Embryonic facial prominence (tissue), 1 donor: Measurements from ENCODE around the gene CIB1.

Experiments
- DNase-seq: peaks from one replicate; pipeline ENCODE4 v3.0.0-alpha.2; 2016; ENCODE audit errors: extremely low spot score

CIB1 gene

DNA sequence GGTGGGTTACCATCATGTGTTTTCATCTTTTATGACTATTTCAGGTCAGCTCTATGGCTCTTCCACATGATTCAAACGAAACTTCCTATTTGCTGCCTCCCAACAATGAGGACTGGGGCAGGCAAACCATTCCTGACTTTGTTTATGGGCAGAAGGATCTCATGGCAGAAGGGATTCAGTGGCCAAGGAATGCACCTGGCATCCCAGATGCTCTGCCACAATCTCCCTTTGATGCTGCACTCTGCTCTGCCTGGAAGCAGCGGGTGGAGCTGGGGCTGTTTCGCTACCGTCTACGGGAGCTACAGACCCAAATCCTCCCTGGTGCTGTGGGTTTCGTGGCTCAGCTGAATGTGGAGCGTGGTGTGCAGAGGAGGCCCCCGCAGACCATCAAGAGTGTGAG, 7.1 kb upstream of the CIB1 start:
- DNase-seq: no peak

DNA sequence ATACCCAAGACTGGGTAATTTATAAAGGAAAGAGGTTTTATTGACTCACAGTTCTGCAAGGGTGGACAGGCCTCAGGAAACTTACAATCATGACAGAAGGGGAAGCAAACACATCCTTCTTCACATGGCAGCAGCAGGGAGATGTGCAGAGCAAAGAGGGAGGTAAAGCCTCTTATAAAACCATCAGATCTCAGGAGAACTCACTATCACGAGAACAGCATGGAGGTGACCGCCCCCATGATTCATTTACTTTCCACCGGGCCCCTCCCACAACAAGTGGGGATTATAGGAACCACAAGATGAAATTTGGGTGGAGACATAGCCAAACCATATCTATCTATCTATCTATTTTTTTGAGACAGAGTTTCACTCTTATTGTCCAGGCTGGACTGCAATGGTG, 5.6 kb upstream of the CIB1 start:
- no peak for DNase-seq

DNA sequence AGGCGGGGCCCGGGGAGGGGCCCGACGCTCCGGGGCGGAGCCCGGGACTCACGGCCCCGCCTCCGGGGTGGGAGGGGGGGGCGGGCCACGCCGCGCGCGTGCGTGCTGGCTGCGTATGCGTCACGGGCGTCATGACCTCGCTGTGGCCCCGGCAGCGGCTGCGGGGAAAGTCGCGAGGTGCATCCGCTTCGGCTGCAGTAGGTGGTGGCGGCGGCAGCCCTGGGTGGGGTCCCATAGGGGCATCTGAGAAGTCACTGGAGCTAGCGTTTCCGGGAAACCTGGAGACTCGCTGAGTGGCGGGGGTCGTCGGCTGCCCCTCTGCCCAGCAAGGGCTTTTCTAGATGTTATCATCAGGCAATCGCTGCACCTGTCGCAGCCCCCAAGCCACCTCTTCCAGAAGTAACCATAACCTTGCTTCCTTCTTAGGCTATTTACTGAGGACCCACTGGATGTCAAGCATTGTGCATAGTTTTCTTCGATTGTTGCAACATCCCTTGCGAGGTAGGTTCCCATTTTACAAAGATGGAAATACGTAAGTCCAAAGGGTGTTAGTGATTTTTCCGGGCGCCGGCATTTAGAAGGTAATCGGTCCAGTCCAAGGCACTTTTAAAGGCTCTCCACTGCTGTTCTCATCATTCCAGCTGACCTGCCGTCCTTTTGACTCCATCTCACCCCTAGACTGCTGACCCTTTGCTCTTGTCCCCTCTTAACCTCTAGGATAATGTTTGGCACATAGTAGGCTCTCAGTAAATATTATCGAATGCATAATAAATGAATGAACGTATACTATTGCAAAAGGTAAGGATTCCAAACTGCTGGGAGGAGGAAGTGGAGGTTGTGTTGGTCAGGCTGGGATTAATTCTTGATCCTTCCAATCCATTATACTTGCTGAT, 601 bp upstream of the CIB1 start, which contains the start of gene GDPGP1:
TSS of gene GDPGP1 (plus strand) at position 114 of the 893 bp plus-strand sequence. CDS start 6,700 bp downstream, outside the sequence.
- DNase-seq: peak; percentile 27

DNA sequence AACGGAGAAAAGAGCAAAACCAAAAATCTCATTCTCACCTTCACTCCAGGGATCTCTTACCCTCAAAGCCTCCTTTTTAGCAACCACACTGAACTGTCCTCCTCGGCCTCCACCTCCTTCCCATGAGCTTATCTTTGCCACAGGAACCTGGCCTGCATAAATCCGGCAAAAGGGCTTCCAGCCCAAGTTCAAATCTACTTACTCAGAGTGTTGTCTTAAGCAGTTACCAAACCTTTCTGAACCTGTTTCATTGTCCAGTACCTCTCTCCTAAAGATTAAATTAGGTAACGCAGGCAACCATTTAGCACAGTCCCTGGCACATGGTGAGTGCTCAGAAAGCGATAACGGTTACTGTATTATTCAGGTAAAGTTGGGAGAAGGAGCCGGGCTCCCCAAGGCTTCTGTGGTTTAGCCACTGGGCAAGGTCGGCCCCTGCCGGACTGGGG, 777 bp downstream of the CIB1 start:
- no peak for DNase-seq

DNA sequence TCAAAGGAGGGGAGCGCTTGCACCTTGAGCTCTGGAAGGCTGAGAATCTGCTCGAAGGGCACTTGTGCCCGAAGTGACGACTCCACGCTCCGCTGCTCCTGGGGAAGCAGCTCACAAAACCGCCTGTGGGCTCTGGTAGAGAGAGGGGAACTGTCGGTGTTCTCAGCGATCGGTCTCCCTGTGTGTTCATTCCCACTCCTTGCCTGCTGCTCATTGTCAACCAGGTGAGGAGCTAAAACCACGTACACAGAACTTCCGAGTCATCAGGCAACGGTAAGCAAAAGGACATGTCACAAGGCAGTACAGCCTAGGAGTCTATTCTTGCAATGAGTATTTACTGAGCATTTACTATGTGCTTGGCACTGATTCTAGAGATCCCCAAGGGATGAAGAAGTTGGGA, 1.5 kb downstream of the CIB1 start:
- no peak for DNase-seq

DNA sequence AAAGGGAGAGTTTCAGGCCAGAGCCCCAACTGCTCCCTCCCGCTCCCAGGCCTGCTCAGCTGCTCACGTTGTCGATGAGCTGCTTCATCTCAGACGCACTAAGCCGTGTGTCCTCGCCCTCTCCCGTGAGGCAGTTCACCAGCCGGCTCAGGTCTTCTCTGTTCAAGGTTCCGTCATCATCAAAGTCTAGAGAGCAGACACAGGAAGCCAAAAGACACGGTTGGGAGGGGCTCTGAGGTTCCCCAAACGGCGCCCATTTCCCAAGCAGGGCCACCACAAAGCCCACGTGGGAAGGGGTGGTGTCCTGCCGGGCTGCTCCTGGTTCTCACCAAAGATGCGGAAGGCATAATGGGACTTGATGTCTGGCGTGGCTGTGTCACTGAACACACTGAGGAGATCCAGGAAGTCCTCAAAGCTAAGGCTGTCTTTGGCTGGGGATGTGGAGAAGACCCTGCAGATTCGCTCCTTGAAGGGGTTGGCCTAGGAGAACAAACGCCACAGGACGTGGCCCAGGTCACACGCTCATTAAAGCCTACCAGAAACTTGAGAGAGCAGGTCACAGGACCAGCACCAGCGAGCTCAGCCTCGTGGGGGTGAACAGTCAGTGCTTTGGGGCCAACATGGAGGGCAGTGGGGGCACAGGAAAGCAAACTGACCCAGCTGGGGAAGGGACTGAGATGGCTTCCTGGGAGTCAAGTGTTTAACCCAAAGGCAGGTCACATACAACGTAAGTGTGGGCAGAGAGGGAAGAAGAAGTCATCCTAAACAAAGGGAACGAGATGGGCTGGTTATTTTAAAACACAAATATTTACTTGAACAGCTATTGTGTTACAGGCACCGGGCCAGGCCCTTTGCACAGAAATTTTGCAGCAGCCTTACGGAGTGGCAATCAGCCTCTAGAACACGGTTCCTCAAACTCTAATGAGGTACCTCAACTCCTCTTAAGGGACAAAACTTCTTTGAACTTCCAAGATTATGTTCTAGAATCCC, 2.4 kb downstream of the CIB1 start:
- DNase-seq: no peak

DNA sequence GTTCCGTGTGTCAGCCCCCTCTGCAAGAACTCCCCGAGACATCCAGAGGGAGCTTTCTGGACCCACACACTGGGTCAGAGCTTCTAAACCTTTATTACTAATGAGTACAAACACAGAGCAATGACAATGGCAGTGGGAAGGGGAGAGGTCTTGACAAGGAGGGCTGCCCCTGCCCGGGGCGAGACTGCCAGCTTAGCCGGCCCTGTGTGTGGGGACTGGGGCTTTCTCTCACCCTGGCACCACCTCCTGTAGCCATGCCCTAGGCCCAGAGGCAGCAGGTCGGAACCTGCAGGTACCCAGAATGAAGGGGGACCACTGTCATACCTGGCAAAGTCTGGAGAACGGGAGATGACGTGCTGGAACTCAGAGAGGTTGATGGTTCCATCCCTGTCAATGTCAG, 3.1 kb downstream of the CIB1 start:
- no peak for DNase-seq

DNA sequence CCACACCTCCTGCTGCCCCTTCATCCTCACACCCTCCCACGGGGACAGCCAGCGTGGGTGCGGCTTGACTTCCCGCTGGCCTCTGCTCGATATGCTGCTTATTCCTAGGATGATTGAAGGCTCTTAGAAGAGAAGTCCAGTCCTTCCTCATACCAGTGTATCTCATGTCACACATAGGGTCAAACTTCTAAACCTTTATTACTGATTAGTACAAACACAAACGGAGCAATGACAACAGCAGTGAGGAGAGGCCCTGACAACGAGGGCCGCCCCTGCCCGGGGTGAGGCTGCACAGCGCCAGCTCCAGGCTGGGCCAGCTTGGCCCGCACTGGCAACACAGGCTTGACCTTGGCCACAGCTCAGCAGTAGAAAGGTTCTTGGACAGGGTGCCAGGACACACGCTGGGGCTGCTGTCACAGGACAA, 3.7 kb downstream of the CIB1 start:
- DNase-seq: no peak

DNA sequence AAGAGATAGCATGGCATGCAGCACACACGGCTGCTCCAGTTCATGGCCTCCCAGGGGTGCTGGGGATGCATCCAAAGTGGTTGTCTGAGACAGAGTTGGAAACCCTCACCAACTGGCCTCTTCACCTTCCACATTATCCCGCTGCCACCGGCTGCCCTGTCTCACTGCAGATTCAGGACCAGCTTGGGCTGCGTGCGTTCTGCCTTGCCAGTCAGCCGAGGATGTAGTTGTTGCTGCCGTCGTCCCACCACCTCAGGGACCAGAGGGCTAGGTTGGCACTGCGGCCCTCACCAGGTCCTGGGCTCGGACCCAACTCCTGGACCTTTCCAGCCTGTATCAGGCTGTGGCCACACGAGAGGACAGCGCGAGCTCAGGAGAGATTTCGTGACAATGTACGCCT, 4.8 kb downstream of the CIB1 start:
- no peak for DNase-seq

DNA sequence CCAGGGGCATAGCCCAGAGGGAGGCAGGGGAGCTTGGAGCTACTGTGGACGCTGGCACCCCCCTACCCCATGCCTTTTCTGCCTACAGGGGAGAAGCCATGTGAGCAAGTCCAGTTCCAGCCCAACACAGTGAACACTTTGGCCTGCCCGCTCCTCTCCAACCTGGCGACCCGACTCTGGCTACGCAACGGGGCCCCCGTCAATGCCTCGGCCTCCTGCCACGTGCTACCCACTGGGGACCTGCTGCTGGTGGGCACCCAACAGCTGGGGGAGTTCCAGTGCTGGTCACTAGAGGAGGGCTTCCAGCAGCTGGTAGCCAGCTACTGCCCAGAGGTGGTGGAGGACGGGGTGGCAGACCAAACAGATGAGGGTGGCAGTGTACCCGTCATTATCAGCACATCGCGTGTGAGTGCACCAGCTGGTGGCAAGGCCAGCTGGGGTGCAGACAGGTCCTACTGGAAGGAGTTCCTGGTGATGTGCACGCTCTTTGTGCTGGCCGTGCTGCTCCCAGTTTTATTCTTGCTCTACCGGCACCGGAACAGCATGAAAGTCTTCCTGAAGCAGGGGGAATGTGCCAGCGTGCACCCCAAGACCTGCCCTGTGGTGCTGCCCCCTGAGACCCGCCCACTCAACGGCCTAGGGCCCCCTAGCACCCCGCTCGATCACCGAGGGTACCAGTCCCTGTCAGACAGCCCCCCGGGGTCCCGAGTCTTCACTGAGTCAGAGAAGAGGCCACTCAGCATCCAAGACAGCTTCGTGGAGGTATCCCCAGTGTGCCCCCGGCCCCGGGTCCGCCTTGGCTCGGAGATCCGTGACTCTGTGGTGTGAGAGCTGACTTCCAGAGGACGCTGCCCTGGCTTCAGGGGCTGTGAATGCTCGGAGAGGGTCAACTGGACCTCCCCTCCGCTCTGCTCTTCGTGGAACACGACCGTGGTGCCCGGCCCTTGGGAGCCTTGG, 5.6 kb downstream of the CIB1 start:
- DNase-seq: no peak

DNA sequence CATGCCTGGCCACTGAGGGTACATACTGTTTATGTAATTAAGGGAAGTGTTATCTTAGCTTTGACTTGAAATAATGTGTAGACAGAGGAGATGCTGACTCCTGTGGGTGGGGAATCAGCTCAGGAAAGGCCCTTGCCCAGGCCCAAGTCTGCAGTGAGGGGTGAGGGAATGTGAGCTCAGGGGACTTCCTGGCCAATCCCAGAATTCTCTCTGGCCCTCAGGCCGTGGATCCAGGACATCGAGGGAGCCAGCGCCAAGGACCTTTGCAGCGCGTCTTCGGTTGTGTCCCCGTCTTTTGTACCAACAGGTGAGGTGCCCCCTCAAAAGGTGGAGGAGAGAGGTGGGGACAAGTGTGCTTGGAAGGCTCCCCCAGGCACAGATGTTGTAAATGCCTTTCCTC, 6.4 kb downstream of the CIB1 start:
- no peak for DNase-seq

DNA sequence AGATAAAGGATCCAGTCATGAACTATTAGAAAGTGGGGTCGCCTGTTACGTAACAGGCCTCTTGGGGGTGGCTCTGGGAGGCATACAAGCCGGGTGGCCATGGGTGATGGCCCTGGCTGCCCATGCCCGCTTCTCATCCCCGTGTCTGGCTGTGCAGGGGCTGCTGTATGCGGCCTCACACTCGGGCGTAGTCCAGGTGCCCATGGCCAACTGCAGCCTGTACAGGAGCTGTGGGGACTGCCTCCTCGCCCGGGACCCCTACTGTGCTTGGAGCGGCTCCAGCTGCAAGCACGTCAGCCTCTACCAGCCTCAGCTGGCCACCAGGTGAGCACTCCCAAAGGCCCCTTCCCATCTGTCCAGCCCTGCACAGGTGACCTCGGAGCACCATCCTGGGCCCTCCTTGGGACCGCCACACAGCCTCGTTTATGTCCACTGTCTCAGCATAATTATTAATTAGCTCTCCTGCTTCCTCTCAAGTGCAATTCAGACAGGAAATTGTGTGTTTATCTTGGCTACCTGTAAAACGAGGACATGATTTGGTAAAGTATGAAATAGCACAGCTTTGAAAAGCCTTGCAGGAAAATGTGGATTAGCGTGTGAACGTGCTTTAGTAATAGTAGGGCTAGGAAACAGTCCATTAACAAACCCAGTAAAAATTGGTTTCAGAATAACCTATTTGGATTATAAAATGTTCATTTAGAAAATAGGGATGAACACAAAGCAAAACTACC, 8.1 kb downstream of the CIB1 start:
- no peak for DNase-seq

DNA sequence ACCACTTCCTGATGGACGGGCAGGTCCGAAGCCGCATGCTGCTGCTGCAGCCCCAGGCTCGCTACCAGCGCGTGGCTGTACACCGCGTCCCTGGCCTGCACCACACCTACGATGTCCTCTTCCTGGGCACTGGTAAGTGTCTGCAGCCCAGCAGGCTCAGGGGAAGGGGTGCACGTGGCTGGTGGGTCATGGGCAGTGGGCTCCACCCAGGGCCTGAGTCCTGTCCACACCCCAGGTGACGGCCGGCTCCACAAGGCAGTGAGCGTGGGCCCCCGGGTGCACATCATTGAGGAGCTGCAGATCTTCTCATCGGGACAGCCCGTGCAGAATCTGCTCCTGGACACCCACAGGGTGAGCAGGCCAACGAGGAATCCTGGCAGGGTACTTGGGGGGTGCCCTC, 8.7 kb downstream of the CIB1 start:
- no peak for DNase-seq

DNA sequence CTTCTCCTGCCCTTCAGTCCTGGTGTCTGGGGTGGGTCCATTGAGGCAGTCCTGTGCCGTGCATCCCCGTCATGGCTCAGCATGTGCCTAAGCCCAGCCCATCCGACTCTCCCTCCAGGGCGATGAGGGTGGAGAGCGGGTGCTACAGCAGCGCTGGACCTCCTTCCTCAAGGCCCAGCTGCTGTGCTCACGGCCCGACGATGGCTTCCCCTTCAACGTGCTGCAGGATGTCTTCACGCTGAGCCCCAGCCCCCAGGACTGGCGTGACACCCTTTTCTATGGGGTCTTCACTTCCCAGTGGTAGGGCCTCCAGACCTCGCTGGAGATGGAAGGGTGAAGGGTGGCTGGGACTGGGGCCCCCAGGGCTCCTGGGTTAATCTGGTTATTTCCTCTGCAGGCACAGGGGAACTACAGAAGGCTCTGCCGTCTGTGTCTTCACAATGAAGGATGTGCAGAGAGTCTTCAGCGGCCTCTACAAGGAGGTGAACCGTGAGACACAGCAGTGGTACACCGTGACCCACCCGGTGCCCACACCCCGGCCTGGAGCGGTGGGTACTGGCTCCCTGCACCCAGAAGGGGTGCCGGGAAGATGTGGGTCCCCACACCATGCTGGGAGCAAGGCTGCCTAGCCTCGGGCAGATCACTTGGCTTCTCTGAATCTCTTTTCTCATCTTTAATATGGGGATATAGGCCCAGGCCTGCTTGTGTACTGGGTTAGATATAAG, 10.1 kb downstream of the CIB1 start:
- no peak for DNase-seq

DNA sequence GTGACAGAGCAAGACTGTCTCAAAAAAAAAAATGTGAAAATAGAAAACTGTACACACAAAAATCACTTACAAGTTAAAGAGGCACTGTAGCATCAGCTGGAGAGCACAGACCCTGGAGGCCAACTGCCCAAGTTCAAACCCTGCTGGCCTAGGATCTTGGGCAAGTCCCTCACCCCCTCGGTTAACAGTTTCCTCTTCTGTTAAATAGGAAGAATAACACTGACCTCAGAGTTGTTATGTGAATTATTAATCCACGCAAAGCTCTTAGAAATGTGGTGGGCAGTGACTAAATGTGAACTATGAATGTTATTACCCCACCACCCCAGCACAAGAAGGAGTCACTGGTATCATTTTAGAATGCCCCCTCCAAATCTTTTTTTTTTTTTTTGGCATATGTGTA, 11.2 kb downstream of the CIB1 start:
- no peak for DNase-seq

DNA sequence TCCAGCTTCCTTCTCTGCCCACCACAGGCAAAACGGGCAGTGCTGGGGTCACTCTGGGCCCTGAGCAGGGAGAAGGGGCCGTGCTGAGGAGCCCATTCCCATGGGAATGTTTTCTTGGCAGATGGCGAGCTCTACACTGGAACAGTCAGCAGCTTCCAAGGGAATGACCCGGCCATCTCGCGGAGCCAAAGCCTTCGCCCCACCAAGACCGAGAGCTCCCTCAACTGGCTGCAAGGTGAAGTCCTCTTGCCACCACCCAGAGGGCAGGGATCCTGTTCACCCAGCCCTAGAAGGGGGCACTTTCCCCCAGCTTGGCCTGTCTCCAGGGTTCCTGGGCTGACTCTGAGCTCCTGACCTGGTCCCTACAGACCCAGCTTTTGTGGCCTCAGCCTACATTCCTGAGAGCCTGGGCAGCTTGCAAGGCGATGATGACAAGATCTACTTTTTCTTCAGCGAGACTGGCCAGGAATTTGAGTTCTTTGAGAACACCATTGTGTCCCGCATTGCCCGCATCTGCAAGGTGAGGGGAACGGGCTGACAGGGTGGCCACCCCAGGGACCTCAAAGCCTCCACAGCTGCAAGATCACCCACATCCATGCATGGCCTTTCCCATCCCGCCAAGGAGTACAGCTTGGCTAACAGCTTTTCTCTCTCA, 12.4 kb downstream of the CIB1 start:
- DNase-seq: no peak

DNA sequence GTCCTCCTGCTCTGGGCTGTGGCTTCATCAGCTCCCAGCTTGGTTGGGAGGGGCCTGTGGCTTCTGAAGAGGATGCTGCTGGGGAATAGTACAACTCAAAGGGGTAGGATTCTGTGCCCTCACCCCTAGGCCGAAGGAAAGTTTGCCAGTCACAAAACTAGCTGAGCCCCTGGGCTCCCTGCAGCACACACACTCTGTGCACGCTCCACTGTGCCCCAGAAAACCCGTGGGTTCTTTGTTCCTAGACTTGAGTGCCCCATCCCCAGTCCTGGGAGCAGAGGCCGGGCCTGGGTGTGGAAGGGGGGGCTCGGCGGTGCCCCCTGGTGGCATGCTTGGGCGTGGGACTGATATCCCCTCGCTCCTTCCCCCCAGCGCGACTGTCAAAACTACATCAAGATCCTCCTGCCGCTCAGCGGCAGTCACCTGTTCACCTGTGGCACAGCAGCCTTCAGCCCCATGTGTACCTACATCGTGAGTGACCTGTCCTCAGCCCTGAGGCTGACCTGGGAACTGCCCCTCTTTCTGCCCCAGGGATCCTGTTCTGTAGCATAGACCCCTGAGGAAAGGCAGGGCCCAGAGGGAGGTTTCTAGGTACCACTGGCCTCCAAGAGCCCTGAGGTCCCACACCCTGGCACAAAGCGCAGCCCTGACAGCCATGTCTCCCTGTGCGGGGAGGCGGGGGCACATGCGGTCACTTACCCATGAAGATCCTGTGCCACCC, 14.2 kb downstream of the CIB1 start:
- no peak for DNase-seq

DNA sequence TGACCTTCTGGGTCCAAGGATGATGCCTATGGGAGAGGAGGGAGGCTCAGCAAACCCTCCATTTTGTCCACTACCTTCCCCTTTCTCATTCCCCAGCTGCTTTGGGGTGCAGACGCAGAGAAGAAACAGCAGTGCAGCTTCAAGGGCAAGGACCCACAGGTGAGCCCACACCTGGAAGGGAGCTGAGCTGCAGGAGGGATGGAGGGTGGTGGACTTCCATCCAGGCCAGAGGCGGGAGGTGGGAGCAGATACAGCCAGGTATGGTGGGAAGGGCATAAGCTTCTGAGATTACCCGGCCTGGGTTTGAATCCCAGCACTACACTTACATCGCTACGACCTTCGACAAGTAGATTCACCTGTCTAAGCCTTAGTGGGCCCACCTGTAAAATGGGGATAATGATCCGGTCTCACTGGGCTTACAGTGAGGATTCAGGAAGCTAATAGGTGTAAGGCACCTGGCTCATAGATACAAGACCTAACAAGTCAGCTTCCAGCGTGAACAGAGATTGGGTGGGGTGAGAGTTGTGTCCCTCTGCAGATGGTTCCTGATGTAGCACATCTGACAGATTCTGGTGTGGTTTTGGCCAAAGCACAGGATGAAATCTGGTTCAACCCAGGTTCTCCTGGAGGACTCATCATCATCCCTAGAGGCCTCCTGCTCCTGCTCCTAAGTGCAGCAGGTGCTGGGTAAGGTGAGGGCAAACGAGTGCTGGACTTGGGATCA, 15.9 kb downstream of the CIB1 start:
- no peak for DNase-seq
